Measurements from ENCODE around the gene LIPN.

Gene LIPN

GRCh38 chr10:88803641-88804040 lies 43.8 kb downstream of the LIPN start:
- Histone ChIP-seq H3K79me2 (ENCODE audit: control insufficient read depth, low read length) (no peaks in the 10 kb centered on the region), H4K20me1 (ENCODE audit: control insufficient read depth, insufficient read depth, low read depth, low read length) (no peaks in the 10 kb centered on the region), H3K4me2 (ENCODE audit: low read length) (no peak overlapping the region), H3F3A (ENCODE audit: control insufficient read depth, insufficient read depth) (no peaks in the 10 kb centered on the region), H3K27ac (ENCODE audit: low read depth, low read length) (no peak overlapping the region), H3K4me3 (ENCODE audit: low read length) (no peak overlapping the region), H3K27me3 (ENCODE audit: control insufficient read depth, low read length) (no peaks in the 10 kb centered on the region), H3K4me1 (ENCODE audit: control insufficient read depth, low read length) (no peaks in the 10 kb centered on the region), H3K9me3 (ENCODE audit: control insufficient read depth, insufficient read depth, low read length) (no peaks in the 10 kb centered on the region), H3K9me2 (replicated peaks; ENCODE audit: control insufficient read depth, low read length) (no peaks in the 10 kb centered on the region), H3K36me3 (ENCODE audit: control insufficient read depth, low read length) (no peaks in the 10 kb centered on the region)
- no peak for TF ChIP-seq EZH2phosphoT487 (IDR thresholded peaks at IDR 0.05; ENCODE audit: borderline replicate concordance, low read length)

DNA sequence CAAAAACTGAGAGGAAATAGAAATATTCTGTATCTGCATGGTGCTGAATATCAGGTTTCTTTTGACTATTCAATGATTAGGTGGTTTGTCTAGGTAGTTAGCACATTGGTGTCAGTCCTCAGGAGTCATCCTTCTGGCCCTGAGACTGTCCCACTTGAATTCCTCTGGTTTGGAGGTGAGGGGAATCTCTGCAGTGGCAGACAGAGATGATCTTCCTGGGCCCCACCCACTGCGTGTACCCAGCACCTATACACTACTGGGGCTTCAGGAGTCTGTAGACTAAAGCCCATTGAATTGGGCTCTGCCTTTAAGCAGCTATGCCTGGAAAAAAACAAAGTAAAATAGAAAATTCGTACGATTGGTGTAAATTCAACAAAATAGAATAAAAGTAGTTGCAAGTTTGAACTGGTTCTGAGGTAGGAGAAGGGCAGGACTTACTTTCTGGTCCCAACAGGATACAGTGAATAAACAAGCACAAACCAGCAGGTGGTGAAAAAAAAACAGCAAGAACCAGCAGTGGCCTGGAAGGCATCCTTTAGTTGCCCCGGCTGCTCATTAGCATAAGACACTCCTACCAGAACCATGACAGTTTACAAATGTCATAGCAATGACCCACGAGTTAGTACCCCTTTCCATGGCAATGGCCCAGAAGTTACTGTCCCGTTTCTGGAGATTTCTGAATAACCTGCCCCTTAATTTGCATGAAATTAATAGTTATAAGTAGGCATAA lies 44.4 kb downstream of the LIPN start:
- Histone ChIP-seq H3K79me2 (ENCODE audit: control insufficient read depth, low read length) (no peaks in the 10 kb centered on the region), H3K9me2 (replicated peaks; ENCODE audit: control insufficient read depth, low read length) (no peaks in the 10 kb centered on the region), H3F3A (ENCODE audit: control insufficient read depth, insufficient read depth) (no peaks in the 10 kb centered on the region), H3K4me1 (ENCODE audit: control insufficient read depth, low read length) (no peaks in the 10 kb centered on the region), H3K36me3 (ENCODE audit: control insufficient read depth, low read length) (no peaks in the 10 kb centered on the region), H4K20me1 (ENCODE audit: control insufficient read depth, insufficient read depth, low read depth, low read length) (no peaks in the 10 kb centered on the region), H3K4me2 (ENCODE audit: low read length) (no peak overlapping the region), H3K27ac (ENCODE audit: low read depth, low read length) (no peak overlapping the region), H3K9me3 (ENCODE audit: control insufficient read depth, insufficient read depth, low read length) (no peaks in the 10 kb centered on the region), H3K4me3 (ENCODE audit: low read length) (no peak overlapping the region), H3K27me3 (ENCODE audit: control insufficient read depth, low read length) (no peaks in the 10 kb centered on the region)
- TF ChIP-seq EZH2phosphoT487 (IDR thresholded peaks at IDR 0.05; ENCODE audit: borderline replicate concordance, low read length): no peak
- TF ChIP-seq, protein P1, sequence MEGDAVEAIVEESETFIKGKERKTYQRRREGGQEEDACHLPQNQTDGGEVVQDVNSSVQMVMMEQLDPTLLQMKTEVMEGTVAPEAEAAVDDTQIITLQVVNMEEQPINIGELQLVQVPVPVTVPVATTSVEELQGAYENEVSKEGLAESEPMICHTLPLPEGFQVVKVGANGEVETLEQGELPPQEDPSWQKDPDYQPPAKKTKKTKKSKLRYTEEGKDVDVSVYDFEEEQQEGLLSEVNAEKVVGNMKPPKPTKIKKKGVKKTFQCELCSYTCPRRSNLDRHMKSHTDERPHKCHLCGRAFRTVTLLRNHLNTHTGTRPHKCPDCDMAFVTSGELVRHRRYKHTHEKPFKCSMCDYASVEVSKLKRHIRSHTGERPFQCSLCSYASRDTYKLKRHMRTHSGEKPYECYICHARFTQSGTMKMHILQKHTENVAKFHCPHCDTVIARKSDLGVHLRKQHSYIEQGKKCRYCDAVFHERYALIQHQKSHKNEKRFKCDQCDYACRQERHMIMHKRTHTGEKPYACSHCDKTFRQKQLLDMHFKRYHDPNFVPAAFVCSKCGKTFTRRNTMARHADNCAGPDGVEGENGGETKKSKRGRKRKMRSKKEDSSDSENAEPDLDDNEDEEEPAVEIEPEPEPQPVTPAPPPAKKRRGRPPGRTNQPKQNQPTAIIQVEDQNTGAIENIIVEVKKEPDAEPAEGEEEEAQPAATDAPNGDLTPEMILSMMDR (IDR thresholded peaks at IDR 0.05; ENCODE audit: low read depth, low read length, poor library complexity, severe bottlenecking): no peak

- H3K4me3 ChIP-seq (ENCODE audit: low read length): no peak overlapping the region
- H3K79me2 ChIP-seq (ENCODE audit: control insufficient read depth, low read length): no peaks in the 10 kb centered on the region
- H3K36me3 ChIP-seq (ENCODE audit: control insufficient read depth, low read length): no peaks in the 10 kb centered on the region
- no peaks in the 10 kb centered on the region for H4K20me1 ChIP-seq (ENCODE audit: control insufficient read depth, insufficient read depth, low read depth, low read length)
- no peaks in the 10 kb centered on the region for H3K9me3 ChIP-seq (ENCODE audit: control insufficient read depth, insufficient read depth, low read length)
- H3K27ac ChIP-seq (ENCODE audit: low read depth, low read length): no peak overlapping the region
- H3F3A ChIP-seq (ENCODE audit: control insufficient read depth, insufficient read depth): no peaks in the 10 kb centered on the region
- H3K27me3 ChIP-seq (ENCODE audit: control insufficient read depth, low read length): peaks cover 6% of the 10 kb centered on the region
- TF ChIP-seq, protein P1 (IDR thresholded peaks at IDR 0.05; ENCODE audit: low read depth, low read length, poor library complexity, severe bottlenecking): no peak
- no peak for TF ChIP-seq EZH2phosphoT487 (IDR thresholded peaks at IDR 0.05; ENCODE audit: borderline replicate concordance, low read length)
- H3K4me2 ChIP-seq (ENCODE audit: low read length): no peak overlapping the region
- no peaks in the 10 kb centered on the region for H3K9me2 ChIP-seq (replicated peaks; ENCODE audit: control insufficient read depth, low read length)
- H3K4me1 ChIP-seq (ENCODE audit: control insufficient read depth, low read length): no peaks in the 10 kb centered on the region
Observed at GRCh38 chr10:88805361-88805760, 45.5 kb downstream of the LIPN start.

DNA sequence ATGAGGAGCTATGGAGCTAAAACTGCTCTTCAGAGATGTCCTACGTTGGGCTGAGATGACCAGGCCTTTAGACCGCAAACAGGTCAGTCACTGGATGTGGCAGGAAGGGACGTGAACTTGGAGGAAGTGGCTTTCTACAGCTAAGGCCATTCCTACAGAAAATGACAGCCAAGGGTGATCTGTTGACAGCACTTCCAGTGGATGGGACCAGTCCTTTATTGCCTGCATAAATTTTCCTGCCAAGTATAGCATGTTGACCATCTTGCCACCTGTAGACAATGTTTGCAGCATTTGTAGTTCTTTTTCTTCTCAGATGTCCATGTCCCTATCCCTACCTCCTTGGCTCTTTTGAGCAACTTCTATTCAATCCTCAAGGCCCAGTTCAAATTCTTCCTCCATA lies 46.1 kb downstream of the LIPN start:
- Histone ChIP-seq H3K79me2 (ENCODE audit: control insufficient read depth, low read length) (no peaks in the 10 kb centered on the region), H3K4me1 (ENCODE audit: control insufficient read depth, low read length) (no peaks in the 10 kb centered on the region), H4K20me1 (ENCODE audit: control insufficient read depth, insufficient read depth, low read depth, low read length) (no peaks in the 10 kb centered on the region), H3K4me2 (ENCODE audit: low read length) (no peak overlapping the region), H3K4me3 (ENCODE audit: low read length) (no peak overlapping the region), H3K9me2 (replicated peaks; ENCODE audit: control insufficient read depth, low read length) (no peaks in the 10 kb centered on the region), H3K36me3 (ENCODE audit: control insufficient read depth, low read length) (no peaks in the 10 kb centered on the region), H3K27me3 (ENCODE audit: control insufficient read depth, low read length) (peaks cover 12% of the 10 kb centered on the region), H3K9me3 (ENCODE audit: control insufficient read depth, insufficient read depth, low read length) (no peaks in the 10 kb centered on the region), H3F3A (ENCODE audit: control insufficient read depth, insufficient read depth) (no peaks in the 10 kb centered on the region), H3K27ac (ENCODE audit: low read depth, low read length) (no peak overlapping the region)
- TF ChIP-seq, protein P1 (IDR thresholded peaks at IDR 0.05; ENCODE audit: low read depth, low read length, poor library complexity, severe bottlenecking): no peak
- TF ChIP-seq EZH2phosphoT487 (IDR thresholded peaks at IDR 0.05; ENCODE audit: borderline replicate concordance, low read length): no peak
